GM19324 (cell line): ENCODE results near the gene MSI2.

Experiments
- ATAC-seq: cut with Tn5 transposase; IDR thresholded peaks from one replicate; pipeline ENCODE4 v1.9.1; 2021; ENCODE audit warnings: mild to moderate bottlenecking, moderate library complexity; ENCODE audit not compliant: unreplicated experiment, low FRiP score

Gene MSI2

GRCh38 chr17:57363580-57363979 lies 107.3 kb downstream of the MSI2 start:
- ATAC-seq: no peak

GRCh38 chr17:57363998-57364643 lies 107.8 kb downstream of the MSI2 start:
- ATAC-seq: no peak

- no peak for ATAC-seq
Observed at GRCh38 chr17:57365420-57365819, 109.1 kb downstream of the MSI2 start.

GRCh38 chr17:57366177-57366557 lies 109.8 kb downstream of the MSI2 start:
- ATAC-seq: no peak

GRCh38 chr17:57366558-57367351 lies 110.4 kb downstream of the MSI2 start:
- ATAC-seq: peak; percentile 35

GRCh38 chr17:57368637-57369336 lies 112.5 kb downstream of the MSI2 start:
- no peak for ATAC-seq

GRCh38 chr17:57369509-57369945 lies 113.2 kb downstream of the MSI2 start:
- peak; percentile 11 for ATAC-seq

- peak; percentile 42 for ATAC-seq
Observed at GRCh38 chr17:57370037-57370581, 113.8 kb downstream of the MSI2 start.

GRCh38 chr17:57370619-57371018 lies 114.3 kb downstream of the MSI2 start:
- ATAC-seq: no peak

- no peak for ATAC-seq
Observed at GRCh38 chr17:57372156-57372555, 115.8 kb downstream of the MSI2 start.

GRCh38 chr17:57373048-57373447 lies 116.7 kb downstream of the MSI2 start:
- ATAC-seq: no peak

- ATAC-seq: no peak
Observed at GRCh38 chr17:57373756-57374155, 117.4 kb downstream of the MSI2 start.

GRCh38 chr17:57375040-57375769 lies 118.9 kb downstream of the MSI2 start:
- ATAC-seq: no peak

GRCh38 chr17:57375770-57376225 lies 119.5 kb downstream of the MSI2 start:
- no peak for ATAC-seq

GRCh38 chr17:57377094-57377493 lies 120.8 kb downstream of the MSI2 start:
- ATAC-seq: no peak

GRCh38 chr17:57379237-57379894 lies 123.0 kb downstream of the MSI2 start:
- no peak for ATAC-seq

- no peak for ATAC-seq
Observed at GRCh38 chr17:57379895-57380434, 123.6 kb downstream of the MSI2 start.

- no peak for ATAC-seq
Observed at GRCh38 chr17:57381498-57381897, 125.2 kb downstream of the MSI2 start.

- ATAC-seq: no peak
Observed at GRCh38 chr17:57384219-57384618, 127.9 kb downstream of the MSI2 start.

GRCh38 chr17:57385975-57386374 lies 129.7 kb downstream of the MSI2 start:
- no peak for ATAC-seq
